ENCODE data around the gene IL5.

DNA sequence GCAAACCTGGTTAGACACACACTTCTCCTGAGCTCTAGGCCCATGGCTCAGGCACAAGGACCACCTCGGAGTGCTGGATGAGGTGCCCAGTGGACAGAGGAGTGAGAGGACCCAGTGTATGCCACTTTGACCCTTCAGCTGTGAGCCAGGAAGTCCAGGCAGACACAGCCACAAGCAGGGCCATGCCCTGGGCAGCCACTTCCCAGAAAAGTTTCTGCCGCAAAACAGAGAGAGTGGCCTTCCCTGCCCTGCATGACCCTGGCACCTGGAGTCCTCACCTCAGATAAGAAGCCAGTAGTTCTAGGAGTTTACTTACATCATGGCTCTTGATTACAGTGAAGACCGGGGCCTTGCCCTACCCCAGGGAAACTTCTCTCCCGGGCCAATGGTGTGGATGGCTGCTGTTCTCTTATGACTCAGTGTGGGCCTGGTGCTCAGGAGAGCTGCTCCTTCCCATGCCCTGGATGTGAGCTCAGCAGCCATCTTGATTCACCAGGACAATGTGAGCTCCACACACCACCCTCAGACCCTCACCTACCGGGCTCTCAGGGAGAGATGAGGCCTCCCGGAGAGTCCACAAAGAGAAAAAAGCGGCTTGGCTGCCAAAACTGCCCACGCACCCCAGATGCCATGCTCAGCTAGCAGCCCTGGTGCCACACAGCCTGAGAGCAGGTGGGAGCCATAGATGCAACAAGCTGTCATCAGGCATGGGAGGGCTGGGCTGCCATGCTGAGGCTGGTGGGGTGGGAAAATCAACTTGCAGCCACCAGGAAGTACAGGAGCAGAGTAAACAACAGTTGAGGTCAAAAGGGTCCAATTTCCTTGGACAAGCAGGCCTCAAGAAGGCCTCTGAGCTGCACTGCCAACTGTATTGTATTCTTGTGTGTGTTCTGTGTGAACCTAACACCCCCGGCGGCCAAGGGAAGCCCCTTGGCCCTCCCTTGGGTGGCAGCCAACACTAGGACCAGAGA is 41.1 kb downstream of the IL5 start:
- no peak for TF ChIP-seq ZNF773 (CRISPR knock-in tag; IDR thresholded peaks at IDR 0.05; ENCODE audit: borderline replicate concordance)
- no peak for TF ChIP-seq SP2 (CRISPR knock-in tag; IDR thresholded peaks at IDR 0.05)
- no peak for TF ChIP-seq JUNB (CRISPR knock-in tag; IDR thresholded peaks at IDR 0.05; ENCODE audit: borderline replicate concordance)
- TF ChIP-seq, protein P1, sequence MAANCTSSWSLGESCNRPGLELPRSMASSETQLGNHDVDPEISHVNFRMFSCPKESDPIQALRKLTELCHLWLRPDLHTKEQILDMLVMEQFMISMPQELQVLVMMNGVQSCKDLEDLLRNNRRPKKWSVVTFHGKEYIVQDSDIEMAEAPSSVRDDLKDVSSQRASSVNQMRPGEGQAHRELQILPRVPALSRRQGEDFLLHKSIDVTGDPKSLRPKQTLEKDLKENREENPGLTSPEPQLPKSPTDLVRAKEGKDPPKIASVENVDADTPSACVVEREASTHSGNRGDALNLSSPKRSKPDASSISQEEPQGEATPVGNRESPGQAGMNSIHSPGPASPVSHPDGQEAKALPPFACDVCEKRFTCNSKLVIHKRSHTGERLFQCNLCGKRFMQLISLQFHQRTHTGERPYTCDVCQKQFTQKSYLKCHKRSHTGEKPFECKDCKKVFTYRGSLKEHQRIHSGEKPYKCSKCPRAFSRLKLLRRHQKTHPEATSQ (CRISPR knock-in tag; IDR thresholded peaks at IDR 0.05; ENCODE audit: borderline replicate concordance): no peak
- no peak for TF ChIP-seq TCF7L2 (IDR thresholded peaks at IDR 0.05; ENCODE audit: low read depth, low read length)
- TF ChIP-seq MAZ (IDR thresholded peaks at IDR 0.05; ENCODE audit: borderline replicate concordance, low read depth, low read length): no peak
- TF ChIP-seq MAZ (CRISPR knock-in tag; IDR thresholded peaks at IDR 0.05; ENCODE audit: low read depth): no peak
- no peak for TF ChIP-seq SIX4 (CRISPR knock-in tag; IDR thresholded peaks at IDR 0.05)
- 0 out of 4 replicates have a peak, but pooled peaks of 1 of the 2 experiments have one; percentile 25 for TF ChIP-seq EP300 (IDR thresholded peaks at IDR 0.05; ENCODE audit: low read depth in 2 of 2, low read length in 2 of 2)
- no peak for TF ChIP-seq EP300 (CRISPR knock-in tag; IDR thresholded peaks at IDR 0.05; ENCODE audit: borderline replicate concordance)
- TF ChIP-seq YY1 (IDR thresholded peaks at IDR 0.05; ENCODE audit: insufficient read depth, insufficient replicate concordance, low read depth, low read length): peak; percentile 49
- TF ChIP-seq ZZZ3 (CRISPR knock-in tag; IDR thresholded peaks at IDR 0.05; ENCODE audit: borderline replicate concordance): no peak
- no peak for TF ChIP-seq CENPX (CRISPR knock-in tag; IDR thresholded peaks at IDR 0.05)
- TF ChIP-seq POLR2A (IDR thresholded peaks at IDR 0.05; ENCODE audit: insufficient read depth in 1 of 2, low read depth in 2 of 2, low read length in 2 of 2): no peak
- TF ChIP-seq, protein P2, sequence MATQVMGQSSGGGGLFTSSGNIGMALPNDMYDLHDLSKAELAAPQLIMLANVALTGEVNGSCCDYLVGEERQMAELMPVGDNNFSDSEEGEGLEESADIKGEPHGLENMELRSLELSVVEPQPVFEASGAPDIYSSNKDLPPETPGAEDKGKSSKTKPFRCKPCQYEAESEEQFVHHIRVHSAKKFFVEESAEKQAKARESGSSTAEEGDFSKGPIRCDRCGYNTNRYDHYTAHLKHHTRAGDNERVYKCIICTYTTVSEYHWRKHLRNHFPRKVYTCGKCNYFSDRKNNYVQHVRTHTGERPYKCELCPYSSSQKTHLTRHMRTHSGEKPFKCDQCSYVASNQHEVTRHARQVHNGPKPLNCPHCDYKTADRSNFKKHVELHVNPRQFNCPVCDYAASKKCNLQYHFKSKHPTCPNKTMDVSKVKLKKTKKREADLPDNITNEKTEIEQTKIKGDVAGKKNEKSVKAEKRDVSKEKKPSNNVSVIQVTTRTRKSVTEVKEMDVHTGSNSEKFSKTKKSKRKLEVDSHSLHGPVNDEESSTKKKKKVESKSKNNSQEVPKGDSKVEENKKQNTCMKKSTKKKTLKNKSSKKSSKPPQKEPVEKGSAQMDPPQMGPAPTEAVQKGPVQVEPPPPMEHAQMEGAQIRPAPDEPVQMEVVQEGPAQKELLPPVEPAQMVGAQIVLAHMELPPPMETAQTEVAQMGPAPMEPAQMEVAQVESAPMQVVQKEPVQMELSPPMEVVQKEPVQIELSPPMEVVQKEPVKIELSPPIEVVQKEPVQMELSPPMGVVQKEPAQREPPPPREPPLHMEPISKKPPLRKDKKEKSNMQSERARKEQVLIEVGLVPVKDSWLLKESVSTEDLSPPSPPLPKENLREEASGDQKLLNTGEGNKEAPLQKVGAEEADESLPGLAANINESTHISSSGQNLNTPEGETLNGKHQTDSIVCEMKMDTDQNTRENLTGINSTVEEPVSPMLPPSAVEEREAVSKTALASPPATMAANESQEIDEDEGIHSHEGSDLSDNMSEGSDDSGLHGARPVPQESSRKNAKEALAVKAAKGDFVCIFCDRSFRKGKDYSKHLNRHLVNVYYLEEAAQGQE (IDR thresholded peaks at IDR 0.05; ENCODE audit: borderline replicate concordance in 1 of 2, low read depth in 1 of 2, low read length in 2 of 2): no peak
- no peak for TF ChIP-seq ZBTB39 (CRISPR knock-in tag; IDR thresholded peaks at IDR 0.05)

All from HepG2 (cell line).